ENCODE data around the gene ATAD2B.
"Not testable (repeated sequence)": the region's sequence is repeated elsewhere in the genome, so short reads cannot be mapped to it uniquely, and the experiment has no call there.

Gene ATAD2B

GRCh38 chr2:23782646-23783045 lies 144.3 kb downstream of the ATAD2B start:
- no peak for DNase-seq

- no peak for DNase-seq
Measured at GRCh38 chr2:23782126-23782525, 144.8 kb downstream of the ATAD2B start.

GRCh38 chr2:23780465-23780864 lies 146.5 kb downstream of the ATAD2B start:
- DNase-seq, result not testable (repeated sequence)

GRCh38 chr2:23777826-23778225 lies 149.1 kb downstream of the ATAD2B start:
- DNase-seq, result no peak

- no peak for DNase-seq
Measured at GRCh38 chr2:23776021-23776420, 150.9 kb downstream of the ATAD2B start.

GRCh38 chr2:23772684-23773083 lies 154.2 kb downstream of the ATAD2B start:
- DNase-seq, result no peak

- DNase-seq, result no peak
Measured at GRCh38 chr2:23772056-23772455, 154.9 kb downstream of the ATAD2B start.

- no peak for DNase-seq
Measured at GRCh38 chr2:23769364-23769763, 157.6 kb downstream of the ATAD2B start.

GRCh38 chr2:23767876-23768621 lies 158.9 kb downstream of the ATAD2B start:
- no peak for DNase-seq

GRCh38 chr2:23762141-23762540 lies 164.8 kb downstream of the ATAD2B start:
- no peak for DNase-seq

GRCh38 chr2:23761638-23762037 lies 165.3 kb downstream of the ATAD2B start:
- DNase-seq, result no peak

GRCh38 chr2:23760736-23761135 lies 166.2 kb downstream of the ATAD2B start:
- no peak for DNase-seq

- DNase-seq, result no peak
Measured at GRCh38 chr2:23757686-23758433, 169.1 kb downstream of the ATAD2B start.

GRCh38 chr2:23756593-23757292 lies 170.2 kb downstream of the ATAD2B start:
- no peak for DNase-seq

- no peak for DNase-seq
Measured at GRCh38 chr2:23754970-23755369, 172.0 kb downstream of the ATAD2B start.

- DNase-seq, result no peak
Measured at GRCh38 chr2:23753291-23754010, 173.5 kb downstream of the ATAD2B start.

- no peak for DNase-seq
Measured at GRCh38 chr2:23751747-23752265, 175.1 kb downstream of the ATAD2B start.

GRCh38 chr2:23746141-23746863 lies 180.6 kb downstream of the ATAD2B start:
- DNase-seq, result no peak

- no peak for DNase-seq
Measured at GRCh38 chr2:23745726-23746105, 181.2 kb downstream of the ATAD2B start.

- no peak for DNase-seq
Measured at GRCh38 chr2:23745068-23745725, 181.7 kb downstream of the ATAD2B start.

- DNase-seq, result not testable (repeated sequence)
Measured at GRCh38 chr2:23736783-23737182, 190.1 kb downstream of the ATAD2B start.

- no peak for DNase-seq
Measured at GRCh38 chr2:23734416-23734815, 192.5 kb downstream of the ATAD2B start.
